K562 treated with DMSO at 1 percent for 24 hours (cell line): Measurements from ENCODE around the gene TNFRSF21. TPM values are rescaled to one million over a fixed set of nuclear protein-coding genes. Genes with fewer than 3 reads are reported as not detected.

Experiments used
- total RNA-seq: library from RNA; unstranded; fragments of 300-600 nt; gene quantifications from 2 replicates; pipeline ENCODE4 v1.2.3, GENCODE V29; 2022; ENCODE audit warnings: low read depth; ENCODE audit not compliant: insufficient read depth

The TNFRSF21 gene, protein sequence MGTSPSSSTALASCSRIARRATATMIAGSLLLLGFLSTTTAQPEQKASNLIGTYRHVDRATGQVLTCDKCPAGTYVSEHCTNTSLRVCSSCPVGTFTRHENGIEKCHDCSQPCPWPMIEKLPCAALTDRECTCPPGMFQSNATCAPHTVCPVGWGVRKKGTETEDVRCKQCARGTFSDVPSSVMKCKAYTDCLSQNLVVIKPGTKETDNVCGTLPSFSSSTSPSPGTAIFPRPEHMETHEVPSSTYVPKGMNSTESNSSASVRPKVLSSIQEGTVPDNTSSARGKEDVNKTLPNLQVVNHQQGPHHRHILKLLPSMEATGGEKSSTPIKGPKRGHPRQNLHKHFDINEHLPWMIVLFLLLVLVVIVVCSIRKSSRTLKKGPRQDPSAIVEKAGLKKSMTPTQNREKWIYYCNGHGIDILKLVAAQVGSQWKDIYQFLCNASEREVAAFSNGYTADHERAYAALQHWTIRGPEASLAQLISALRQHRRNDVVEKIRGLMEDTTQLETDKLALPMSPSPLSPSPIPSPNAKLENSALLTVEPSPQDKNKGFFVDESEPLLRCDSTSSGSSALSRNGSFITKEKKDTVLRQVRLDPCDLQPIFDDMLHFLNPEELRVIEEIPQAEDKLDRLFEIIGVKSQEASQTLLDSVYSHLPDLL
- total RNA-seq, result 0.54 and 0.59 TPM in 2 replicates

DNA sequence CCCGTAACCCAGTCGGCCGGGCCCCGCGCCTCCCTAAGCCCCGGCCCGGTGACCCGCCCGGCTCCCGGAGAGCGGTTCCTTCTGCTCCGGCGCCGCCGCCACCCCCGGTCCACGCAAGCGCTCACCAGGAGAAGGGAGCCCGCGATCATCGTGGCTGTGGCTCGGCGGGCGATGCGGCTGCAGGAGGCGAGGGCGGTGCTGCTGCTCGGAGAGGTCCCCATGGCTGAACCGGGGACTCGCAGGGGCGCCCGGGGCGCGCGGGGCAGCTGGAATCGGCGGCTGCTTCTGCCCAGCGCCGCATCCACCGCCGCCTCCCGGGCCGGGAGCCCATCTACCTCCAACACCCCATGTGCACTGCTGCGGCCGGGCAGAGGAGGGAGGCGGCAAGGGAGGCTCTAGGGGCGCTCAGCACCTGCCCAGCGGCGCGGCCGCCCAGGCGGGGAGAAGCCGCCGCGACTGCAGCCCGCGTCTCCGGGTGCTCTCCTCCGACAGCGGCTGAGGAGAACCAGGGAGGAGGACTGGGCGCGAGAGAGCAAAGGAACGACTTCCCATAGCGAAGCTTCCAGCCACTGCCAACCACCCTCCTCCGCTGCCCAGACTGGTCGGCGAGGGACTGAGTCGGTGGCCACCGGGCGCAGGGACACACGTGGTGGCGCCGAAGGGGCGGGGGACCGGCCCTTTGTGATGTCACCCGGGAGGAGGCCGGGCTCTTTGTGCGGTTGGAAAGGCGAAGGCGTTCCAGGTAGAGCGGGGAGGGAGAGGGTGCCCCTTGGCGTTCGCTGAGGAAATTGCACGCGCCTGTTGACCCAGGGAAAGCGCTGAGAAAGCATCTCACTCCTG, at the start of gene TNFRSF21:
Gene TNFRSF21 (minus strand): TSS at position 615 of the 840 bp plus-strand sequence. CDS start 394 bp downstream, at position 221.

Other genes starting within 250 kb of the TNFRSF21 start
- 13.3 and 16.9 TPM in 2 replicates for gene CD2AP, start 167.9 kb upstream of the TNFRSF21 start, total RNA-seq